Inflammatory macrophage treated with lipopolysaccharide for 4 hours (primary cell): ENCODE data around the gene LGALS1.
A peak's percentile ranks its signal among the peaks of the same experiment; 100 is the strongest.

Experiments
- DNase-seq: peaks from one replicate; pipeline ENCODE4 v3.0.0-alpha.2; 2020

The LGALS1 gene

GRCh38 chr22:37664249-37665101, 11.0 kb upstream of the LGALS1 start:
- DNase-seq, result no peak

DNA sequence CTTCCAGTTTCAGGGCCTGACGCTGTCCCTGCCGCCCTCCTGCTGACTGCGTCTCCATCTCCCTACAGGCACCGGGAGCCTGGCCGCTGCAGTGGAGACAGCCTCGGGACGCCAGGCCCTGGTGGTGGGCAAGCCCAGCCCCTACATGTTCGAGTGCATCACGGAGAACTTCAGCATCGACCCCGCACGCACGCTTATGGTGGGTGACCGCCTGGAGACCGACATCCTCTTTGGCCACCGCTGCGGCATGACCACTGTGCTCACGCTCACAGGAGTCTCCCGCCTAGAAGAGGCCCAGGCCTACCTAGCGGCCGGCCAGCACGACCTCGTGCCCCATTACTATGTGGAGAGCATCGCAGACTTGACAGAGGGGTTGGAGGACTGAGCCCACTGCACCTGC, 9.9 kb upstream of the LGALS1 start:
- no peak for DNase-seq

GRCh38 chr22:37669586-37669985, 5.8 kb upstream of the LGALS1 start:
- no peak for DNase-seq

GRCh38 chr22:37672206-37672919, 3.1 kb upstream of the LGALS1 start:
- DNase-seq, result no peak

- no peak for DNase-seq
These were observed 2.4 kb upstream of the LGALS1 start for GRCh38 chr22:37672920-37673455.

- DNase-seq, result no peak
These were observed 1.2 kb upstream of the LGALS1 start for GRCh38 chr22:37674248-37674647.

GRCh38 chr22:37675930-37676735, 697 bp downstream of the LGALS1 start:
- DNase-seq, result peak; percentile 44

GRCh38 chr22:37676736-37677492, 1.5 kb downstream of the LGALS1 start:
- DNase-seq, result peak; percentile 89

GRCh38 chr22:37677493-37677974, 2.1 kb downstream of the LGALS1 start:
- DNase-seq, result no peak

DNA sequence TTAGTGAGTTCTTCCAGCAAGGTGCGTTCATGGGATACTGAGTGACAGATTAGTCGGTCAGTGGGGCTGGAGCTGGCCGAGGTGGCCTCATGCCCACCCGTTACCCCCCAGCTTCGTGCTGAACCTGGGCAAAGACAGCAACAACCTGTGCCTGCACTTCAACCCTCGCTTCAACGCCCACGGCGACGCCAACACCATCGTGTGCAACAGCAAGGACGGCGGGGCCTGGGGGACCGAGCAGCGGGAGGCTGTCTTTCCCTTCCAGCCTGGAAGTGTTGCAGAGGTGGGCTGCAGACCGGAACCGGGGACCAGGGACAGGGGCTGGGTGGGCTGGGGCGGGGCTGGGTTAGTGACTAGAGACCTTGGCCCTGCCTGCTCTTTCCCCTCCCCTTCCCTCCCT, 2.9 kb downstream of the LGALS1 start:
- DNase-seq, result no peak

GRCh38 chr22:37679670-37680069, 4.2 kb downstream of the LGALS1 start:
- DNase-seq, result no peak

DNA sequence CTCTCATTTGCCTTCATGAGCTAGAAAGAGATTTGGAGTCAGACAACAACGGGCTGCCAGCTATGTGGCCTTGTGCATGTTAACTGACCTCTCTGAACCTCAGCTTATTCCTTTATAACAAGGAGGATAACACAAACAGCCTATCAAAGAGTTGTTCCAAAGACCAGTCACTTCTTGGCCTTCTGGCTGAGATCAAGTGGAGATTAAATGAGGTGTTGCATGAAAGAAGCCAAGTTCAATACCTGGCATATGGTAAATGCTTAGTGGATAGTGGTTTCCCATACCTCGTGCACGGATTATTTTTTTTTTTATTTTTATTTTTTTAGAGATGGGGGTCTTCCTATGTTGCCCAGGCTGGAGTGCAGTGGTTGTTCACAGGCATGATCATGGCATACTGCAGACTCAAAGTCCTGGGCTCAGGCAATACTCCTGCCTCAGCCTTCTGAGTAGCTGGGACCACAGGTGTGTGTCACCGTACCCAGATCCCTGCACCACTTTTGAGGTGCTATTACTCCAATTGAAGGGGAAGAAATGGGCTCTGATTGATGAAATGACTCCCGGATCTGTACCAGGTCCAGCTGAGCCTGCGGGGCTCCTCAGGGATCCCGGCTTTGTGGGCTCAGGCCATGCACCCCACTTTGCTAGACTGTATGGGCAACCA, 4.9 kb downstream of the LGALS1 start:
- no peak for DNase-seq

DNA sequence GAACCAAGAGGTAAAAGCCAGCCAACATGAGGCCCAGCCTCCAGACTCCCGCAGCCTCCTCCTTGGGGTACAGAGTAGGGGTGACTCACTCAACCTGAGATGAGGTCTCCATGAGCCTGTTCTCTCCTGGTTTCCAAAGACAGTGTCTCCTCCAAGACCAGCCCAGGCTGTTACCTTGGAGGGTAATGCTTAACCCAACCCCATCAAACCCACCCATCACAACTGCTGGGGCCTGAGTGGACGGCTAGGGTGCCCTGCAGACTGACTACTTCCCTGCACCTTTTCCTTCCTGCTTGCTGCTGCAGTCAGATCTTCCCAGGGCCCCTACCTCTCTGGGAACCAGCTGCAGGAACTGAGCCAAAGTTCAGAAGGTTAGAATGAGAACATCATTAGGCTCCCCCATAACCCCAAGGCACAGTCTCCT, 5.6 kb downstream of the LGALS1 start:
- no peak for DNase-seq

- peak; percentile 71 for DNase-seq
These were observed 6.2 kb downstream of the LGALS1 start for GRCh38 chr22:37681556-37682049.

DNA sequence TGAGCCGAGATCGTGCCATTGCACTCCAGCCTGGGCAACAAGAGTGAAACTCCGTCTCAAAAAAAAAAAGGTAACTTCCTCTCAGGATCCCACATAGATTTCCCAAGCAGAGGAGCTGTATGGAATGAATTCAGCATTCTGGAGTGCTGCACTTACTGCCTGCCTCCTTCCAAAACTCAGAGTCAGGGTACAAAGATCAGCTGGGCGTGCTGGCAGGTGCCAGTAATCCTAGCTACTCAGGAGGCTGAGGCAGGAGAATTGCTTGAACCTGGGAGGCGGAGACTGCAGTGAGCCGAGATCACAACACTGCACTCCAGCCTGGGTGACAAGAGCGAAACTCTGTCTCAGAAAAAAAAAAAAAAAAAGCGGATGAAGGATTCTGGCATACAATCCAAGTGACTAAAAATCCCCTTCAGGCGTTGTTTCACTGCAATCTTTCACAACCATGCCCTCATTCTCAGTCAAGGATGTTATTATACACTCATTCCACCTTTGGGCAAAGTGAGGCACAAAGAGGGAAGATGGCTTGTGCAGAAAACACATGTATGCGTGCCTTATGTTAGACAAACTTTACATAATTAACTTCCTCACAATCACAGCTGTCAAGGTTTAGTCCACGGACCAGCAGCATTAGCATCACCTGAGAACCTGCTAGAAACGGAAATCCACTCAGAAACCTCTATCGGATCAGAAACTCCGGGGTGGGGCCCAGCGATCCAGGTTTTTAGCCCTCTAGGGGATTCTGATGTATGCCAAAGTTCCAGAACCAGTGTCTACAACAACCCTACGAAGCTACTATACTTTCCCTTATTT, 9.6 kb downstream of the LGALS1 start:
- no peak for DNase-seq

DNA sequence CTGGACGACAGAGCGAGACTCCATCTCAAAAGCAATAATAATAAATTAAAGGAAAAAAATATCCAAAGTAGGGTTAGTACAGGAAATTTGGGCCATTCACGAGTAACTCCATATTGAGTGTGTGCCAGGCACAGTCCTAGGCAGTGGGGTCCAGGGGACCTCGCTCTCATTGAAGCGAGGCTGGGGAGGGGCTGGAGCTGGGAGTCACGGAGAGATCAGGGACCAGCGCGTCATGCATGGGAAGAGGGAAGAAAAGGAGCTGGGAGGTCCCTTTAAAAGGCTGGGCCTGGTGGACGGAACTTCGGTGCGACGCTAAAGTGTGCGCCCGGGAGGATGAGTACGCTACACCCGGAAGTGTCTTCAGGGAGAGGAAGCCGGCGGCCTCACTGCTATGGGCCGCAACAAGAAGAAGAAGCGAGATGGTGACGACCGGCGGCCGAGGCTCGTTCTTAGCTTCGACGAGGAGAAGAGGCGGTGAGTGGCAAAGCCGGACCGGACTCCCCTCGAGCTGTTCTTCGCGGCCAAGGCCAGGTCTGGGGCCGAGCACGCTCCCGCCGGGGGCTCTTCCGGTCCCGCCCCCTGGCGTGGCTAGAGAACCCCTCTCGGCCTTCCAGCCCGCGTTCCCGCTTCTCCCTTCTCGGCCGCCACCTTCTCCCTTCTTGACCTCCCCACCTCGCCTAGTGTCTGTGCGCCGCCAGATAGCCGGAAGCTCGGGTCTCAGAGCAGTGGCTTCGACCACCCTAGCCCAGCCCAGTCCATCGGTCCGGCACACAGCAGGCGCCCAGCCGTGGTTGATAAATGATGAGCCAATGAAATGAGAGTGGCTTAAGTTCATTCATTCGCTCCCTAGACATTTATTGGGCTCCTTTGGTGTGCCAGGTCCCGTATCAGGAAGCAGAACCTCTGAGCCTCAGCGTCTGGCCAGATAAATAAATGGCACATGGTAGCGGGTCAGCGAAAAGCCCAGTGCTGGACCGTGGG, 10.9 kb downstream of the LGALS1 start, which contains the start of gene NOL12:
Gene NOL12, plus strand, starts transcription at position 342 of the 981 bp plus-strand sequence. Its CDS starts 50 bp downstream, at position 392.
- peak; percentile 82 for DNase-seq

DNA sequence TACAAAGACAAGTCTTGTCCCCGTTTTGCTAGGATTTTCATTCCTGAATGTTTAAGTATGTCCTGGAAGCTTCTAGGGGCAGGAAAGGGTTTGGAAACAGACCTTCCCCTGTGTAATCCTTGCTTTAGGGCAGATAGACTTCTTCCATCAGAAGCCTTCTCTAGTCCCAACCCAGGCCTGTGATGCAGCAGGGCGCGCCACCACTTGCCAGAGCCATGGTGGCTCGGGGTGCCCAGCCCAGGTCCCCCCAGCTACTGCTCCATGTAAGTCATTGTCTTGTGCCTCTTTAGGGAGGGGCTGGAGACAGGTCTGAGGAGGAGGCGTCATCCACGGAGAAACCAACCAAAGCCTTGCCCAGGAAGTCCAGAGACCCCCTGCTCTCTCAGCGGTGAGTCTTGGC, 15.0 kb downstream of the LGALS1 start:
- DNase-seq, result no peak

DNA sequence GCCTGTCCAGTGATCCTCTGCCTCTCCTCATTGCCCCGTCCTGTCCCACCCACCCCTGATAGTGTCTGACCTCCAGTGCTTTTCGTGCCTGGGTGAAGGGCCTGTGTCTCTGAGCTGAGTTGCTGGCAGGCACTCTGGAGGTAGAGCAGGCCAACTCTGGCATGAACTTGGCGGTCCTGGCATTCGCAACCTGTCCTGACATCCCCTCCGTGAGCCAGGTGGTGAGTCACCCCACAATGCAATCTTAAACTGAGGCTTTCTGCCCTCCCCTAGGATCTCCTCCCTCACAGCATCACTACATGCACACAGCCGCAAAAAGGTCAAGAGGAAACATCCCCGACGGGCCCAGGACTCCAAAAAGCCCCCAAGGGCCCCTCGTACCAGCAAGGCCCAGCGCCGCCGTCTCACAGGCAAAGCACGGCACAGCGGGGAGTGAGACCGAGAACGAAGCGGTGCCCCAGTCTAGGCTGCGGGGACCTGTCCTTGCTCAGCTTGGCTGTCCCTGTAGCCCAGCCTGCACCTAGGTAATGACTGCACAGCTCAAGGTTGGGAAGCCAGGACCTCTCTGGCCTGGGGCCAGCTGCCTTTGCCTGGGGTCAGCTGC, 15.6 kb downstream of the LGALS1 start:
- no peak for DNase-seq
